Body of pancreas (tissue), 4 donors: Measurements from ENCODE around the gene TBC1D9.

ENCODE experiments used
- CTCF ChIP-seq, 7 experiments: fragments of 450-650 bp in 4 of 7; fragments of 200-600 bp in 3 of 7; sonication (generic) in 3 of 7; IDR thresholded peaks; one replicate each; pipeline ENCODE4 v1.5.1; 2016 to 2019; ENCODE audit warnings: antibody characterized with exemption in 7 of 7
- POLR2A ChIP-seq, 3 donors: fragments of 450-650 bp; IDR thresholded peaks; one replicate each; pipeline ENCODE4 v1.6.1; 2016; ENCODE audit warnings: antibody characterized with exemption in 3 of 3, mild to moderate bottlenecking in 2 of 3

- TF ChIP-seq CTCF (IDR thresholded peaks at IDR 0.05), result no peak
- TF ChIP-seq POLR2A (IDR thresholded peaks at IDR 0.05), result no peak
Measured at GRCh38 chr4:140719686-140720085, 36.5 kb downstream of the TBC1D9 start.
